GM23338 (cell line): ENCODE data around the gene CNTNAP2. TPM values are rescaled to one million over a fixed set of nuclear protein-coding genes. Genes with fewer than 3 reads are reported as not detected.

Source experiments
- ATAC-seq: fragments of 200-7000 bp; cut with Tn5 transposase; 3 replicates; pipeline ENCODE4 v1.9.1; 2020
- DNase-seq: peaks from one replicate; pipeline ENCODE4 v3.0.0-alpha.2; 2015; ENCODE audit warnings: low spot score
- H2AFZ ChIP-seq: fragments of 200-600 bp; sonication (generic); 2 replicates; pipeline ENCODE4 v1.8.0; 2016; ENCODE audit warnings: antibody characterized with exemption, mild to moderate bottlenecking, moderate library complexity
- H3F3A ChIP-seq: fragments of 200-600 bp; sonication (generic); replicated peaks from 2 replicates; pipeline ENCODE4 v1.8.0; 2017; ENCODE audit warnings: antibody characterized with exemption, mixed run types, low read depth
- H3K27ac ChIP-seq: fragments of 200-600 bp; sonication (generic); 2 replicates; pipeline ENCODE4 v1.6.1; 2016; ENCODE audit warnings: low read depth
- H3K27me3 ChIP-seq: fragments of 200-600 bp; sonication (generic); 2 replicates; pipeline ENCODE4 v1.8.0; 2016; ENCODE audit warnings: mild to moderate bottlenecking, mixed run types, moderate library complexity; ENCODE audit not compliant: insufficient read depth
- H3K36me3 ChIP-seq: fragments of 200-600 bp; sonication (generic); 2 replicates; pipeline ENCODE4 v1.8.0; 2016; ENCODE audit warnings: mild to moderate bottlenecking; ENCODE audit not compliant: insufficient read depth
- H3K4me1 ChIP-seq: fragments of 200-600 bp; sonication (generic); 2 replicates; pipeline ENCODE4 v1.8.0; 2016; ENCODE audit warnings: mild to moderate bottlenecking, moderate library complexity; ENCODE audit not compliant: insufficient read depth
- H3K4me2 ChIP-seq: fragments of 200-600 bp; sonication (generic); 2 replicates; pipeline ENCODE4 v1.7.1; 2017; ENCODE audit warnings: mixed run types
- H3K4me3 ChIP-seq: fragments of 200-600 bp; sonication (generic); 2 replicates; pipeline ENCODE4 v1.6.1; 2016; ENCODE audit warnings: mixed run types
- H3K79me2 ChIP-seq: fragments of 200-600 bp; sonication (generic); replicated peaks from 2 replicates; pipeline ENCODE4 v1.8.0; 2017; ENCODE audit warnings: mild to moderate bottlenecking; ENCODE audit not compliant: insufficient read depth
- H3K9me2 ChIP-seq: fragments of 200-600 bp; sonication (generic); 2 replicates; pipeline ENCODE4 v1.8.0; 2017; ENCODE audit not compliant: insufficient read depth
- H4K20me1 ChIP-seq: fragments of 200-600 bp; sonication (generic); replicated peaks from 2 replicates; pipeline ENCODE4 v1.8.0; 2017; ENCODE audit warnings: mild to moderate bottlenecking; ENCODE audit not compliant: insufficient read depth
- H3K27ac Mint-ChIP-seq: 2 replicates; pipeline ENCODE4 v1.8.0; 2020; ENCODE audit warnings: inconsistent platforms, mild to moderate bottlenecking, moderate library complexity, mixed read lengths
- H3K27me3 Mint-ChIP-seq: 3 replicates; pipeline ENCODE4 v1.8.0; 2022; ENCODE audit warnings: low read depth, mild to moderate bottlenecking, moderate library complexity, mixed read lengths, inconsistent platforms; ENCODE audit not compliant: insufficient read depth, poor library complexity
- H3K36me3 Mint-ChIP-seq: 3 replicates; pipeline ENCODE4 v1.8.0; 2021; ENCODE audit warnings: low read depth, mild to moderate bottlenecking, inconsistent platforms, moderate library complexity, mixed read lengths
- H3K4me1 Mint-ChIP-seq: 3 replicates; pipeline ENCODE4 v1.8.0; 2020; ENCODE audit warnings: mild to moderate bottlenecking, inconsistent platforms, mixed read lengths
- H3K4me3 Mint-ChIP-seq: 3 replicates; pipeline ENCODE4 v1.8.0; 2021; ENCODE audit warnings: moderate library complexity, mild to moderate bottlenecking, inconsistent platforms, mixed read lengths
- H3K9me3 Mint-ChIP-seq: 3 replicates; pipeline ENCODE4 v1.8.0; 2020; ENCODE audit warnings: moderate library complexity, mild to moderate bottlenecking, inconsistent platforms, mixed read lengths
- EZH2phosphoT487 ChIP-seq: fragments of 200-600 bp; sonication (generic); IDR thresholded peaks from one replicate; pipeline ENCODE4 v1.8.1; 2018; ENCODE audit warnings: antibody characterized with exemption; ENCODE audit not compliant: unreplicated experiment
- NANOG ChIP-seq: IDR thresholded peaks from 2 replicates; pipeline ENCODE4 v1.6.1; 2016; ENCODE audit warnings: antibody characterized with exemption, borderline replicate concordance
- ZNF114 ChIP-seq: fragments of 250-450 bp; sonication (Bioruptor Pico); IDR thresholded peaks from 2 replicates; pipeline ENCODE4 v1.5.0; 2020; ENCODE audit warnings: mild to moderate bottlenecking, moderate library complexity
- ZNF462 ChIP-seq: fragments of 250-450 bp; sonication (Bioruptor Pico); IDR thresholded peaks from 2 replicates; pipeline ENCODE4 v1.5.0; 2020; ENCODE audit warnings: mild to moderate bottlenecking, moderate library complexity
- polyA plus RNA-seq: library from polyadenylated mRNA; unstranded; fragments of >200 nt; fragmentation: Nextera tagmentation; extraction: Ambion mirVana; gene quantifications from 2 replicates; pipeline ENCODE4 v1.2.1, GENCODE V29; 2016
- total RNA-seq: library from RNA; depleted of rRNA; stranded (reverse); fragments of >200 nt; shearing (Covaris generic); gene quantifications from 2 replicates; pipeline ENCODE4 v1.2.3, GENCODE V29; 2014
- TF ChIP-seq, protein P1 (sequence below): IDR thresholded peaks from one replicate; pipeline ENCODE4 v1.6.1; 2018; ENCODE audit warnings: antibody characterized with exemption; ENCODE audit not compliant: unreplicated experiment

Gene CNTNAP2
- total and polyA plus RNA-seq, 2 experiments from 2014 or later: 38.2 to 61.3 TPM

- Histone ChIP-seq H4K20me1 (no peaks in the 10 kb centered on the region), H3K36me3 (no peaks in the 10 kb centered on the region), H3K4me1 (no peaks in the 10 kb centered on the region), H3K4me2 (no peak overlapping the region), H3K27ac (no peak overlapping the region), H3K9me2 (no peaks in the 10 kb centered on the region), H3K4me3 (no peak overlapping the region), H2AFZ (no peak overlapping the region), H3K79me2 (no peaks in the 10 kb centered on the region), H3F3A (no peaks in the 10 kb centered on the region), H3K27me3 (no peaks in the 10 kb centered on the region)
- Mint-ChIP-seq H3K4me1 (peaks cover 13% of the 10 kb centered on the region), H3K4me3 (no peak overlapping the region), H3K27ac (no peak overlapping the region), H3K36me3 (no peaks in the 10 kb centered on the region), H3K27me3 (peaks cover 5% of the 10 kb centered on the region), H3K9me3 (peaks cover 21% of the 10 kb centered on the region; the same call in 2 of the 3 replicates)
- ATAC-seq (no peak), DNase-seq (no peak)
- TF ChIP-seq, protein P1, sequence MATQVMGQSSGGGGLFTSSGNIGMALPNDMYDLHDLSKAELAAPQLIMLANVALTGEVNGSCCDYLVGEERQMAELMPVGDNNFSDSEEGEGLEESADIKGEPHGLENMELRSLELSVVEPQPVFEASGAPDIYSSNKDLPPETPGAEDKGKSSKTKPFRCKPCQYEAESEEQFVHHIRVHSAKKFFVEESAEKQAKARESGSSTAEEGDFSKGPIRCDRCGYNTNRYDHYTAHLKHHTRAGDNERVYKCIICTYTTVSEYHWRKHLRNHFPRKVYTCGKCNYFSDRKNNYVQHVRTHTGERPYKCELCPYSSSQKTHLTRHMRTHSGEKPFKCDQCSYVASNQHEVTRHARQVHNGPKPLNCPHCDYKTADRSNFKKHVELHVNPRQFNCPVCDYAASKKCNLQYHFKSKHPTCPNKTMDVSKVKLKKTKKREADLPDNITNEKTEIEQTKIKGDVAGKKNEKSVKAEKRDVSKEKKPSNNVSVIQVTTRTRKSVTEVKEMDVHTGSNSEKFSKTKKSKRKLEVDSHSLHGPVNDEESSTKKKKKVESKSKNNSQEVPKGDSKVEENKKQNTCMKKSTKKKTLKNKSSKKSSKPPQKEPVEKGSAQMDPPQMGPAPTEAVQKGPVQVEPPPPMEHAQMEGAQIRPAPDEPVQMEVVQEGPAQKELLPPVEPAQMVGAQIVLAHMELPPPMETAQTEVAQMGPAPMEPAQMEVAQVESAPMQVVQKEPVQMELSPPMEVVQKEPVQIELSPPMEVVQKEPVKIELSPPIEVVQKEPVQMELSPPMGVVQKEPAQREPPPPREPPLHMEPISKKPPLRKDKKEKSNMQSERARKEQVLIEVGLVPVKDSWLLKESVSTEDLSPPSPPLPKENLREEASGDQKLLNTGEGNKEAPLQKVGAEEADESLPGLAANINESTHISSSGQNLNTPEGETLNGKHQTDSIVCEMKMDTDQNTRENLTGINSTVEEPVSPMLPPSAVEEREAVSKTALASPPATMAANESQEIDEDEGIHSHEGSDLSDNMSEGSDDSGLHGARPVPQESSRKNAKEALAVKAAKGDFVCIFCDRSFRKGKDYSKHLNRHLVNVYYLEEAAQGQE: no peak
Observed at GRCh38 chr7:148116195-148116594, 1999.6 kb downstream of the CNTNAP2 start.

GRCh38 chr7:148116829-148117403 is 2000.3 kb downstream of the CNTNAP2 start:
- Histone ChIP-seq H3K4me2 (no peak overlapping the region), H3K27me3 (no peaks in the 10 kb centered on the region), H3K79me2 (no peaks in the 10 kb centered on the region), H3K4me3 (no peak overlapping the region), H4K20me1 (no peaks in the 10 kb centered on the region), H3K9me2 (no peaks in the 10 kb centered on the region), H2AFZ (0 out of 2 replicates have a peak overlapping the region, but pooled peaks have one; percentile 43), H3K4me1 (no peaks in the 10 kb centered on the region), H3K27ac (no peak overlapping the region), H3K36me3 (no peaks in the 10 kb centered on the region), H3F3A (no peaks in the 10 kb centered on the region)
- DNase-seq (no peak), ATAC-seq (no peak)
- H3K27me3 Mint-ChIP-seq: peaks cover 5% of the 10 kb centered on the region
- peaks cover 19% of the 10 kb centered on the region; the same call in 2 of the 3 replicates for H3K9me3 Mint-ChIP-seq
- H3K4me3 Mint-ChIP-seq: no peak overlapping the region
- no peaks in the 10 kb centered on the region for H3K36me3 Mint-ChIP-seq
- TF ChIP-seq ZNF462 (CRISPR knock-in tag): no peak
- TF ChIP-seq ZNF114: no peak
- no peak for TF ChIP-seq EZH2phosphoT487
- TF ChIP-seq NANOG: no peak
- peaks cover 13% of the 10 kb centered on the region for H3K4me1 Mint-ChIP-seq
- no peak overlapping the region for H3K27ac Mint-ChIP-seq
